ENCODE data around the gene C12orf57.
A peak's percentile ranks its signal among the peaks of the same experiment; 100 is the strongest.

GRCh38 chr12:6914246-6914946, 29.4 kb upstream of the C12orf57 start, which contains the start of gene ENO2:
- TF ChIP-seq SP1 (IDR thresholded peaks at IDR 0.05) (no peak), ARNT (IDR thresholded peaks at IDR 0.05) (no peak), L3MBTL2 (conservative IDR thresholded peaks at IDR 0.05) (peak; percentile 49; the same call in 1 of the 2 replicates), LEF1 (IDR thresholded peaks at IDR 0.05; ENCODE audit: borderline replicate concordance) (no peak), FOXM1 (IDR thresholded peaks at IDR 0.05; ENCODE audit: borderline replicate concordance) (no peak), BHLHE40 (IDR thresholded peaks at IDR 0.05; ENCODE audit: borderline replicate concordance) (no peak), PKNOX1 (IDR thresholded peaks at IDR 0.05) (no peak)

Data from HEK293T (cell line).